HepG2 (cell line): ENCODE measurements around the gene LCN1. TPM values are rescaled to one million over a fixed set of nuclear protein-coding genes. Genes with fewer than 3 reads are reported as not detected.
A peak's percentile ranks its signal among the peaks of the same experiment; 100 is the strongest.

Experiments used
- HNRNPL ChIP-seq: fragments of 200-400 bp; formaldehyde crosslinking; IDR thresholded peaks from 2 replicates; pipeline ENCODE4 v1.6.1; 2017; ENCODE audit warnings: mild to moderate bottlenecking, low read depth, low read length
- KLF11 ChIP-seq: IDR thresholded peaks from 2 replicates; pipeline ENCODE4 v1.6.1; 2016; ENCODE audit warnings: missing compliant biosample characterization
- MED1 ChIP-seq: sonication (generic); formaldehyde crosslinking; IDR thresholded peaks from 2 replicates; pipeline ENCODE4 v1.4.0; 2020; ENCODE audit warnings: missing genetic modification reagents
- TOPORS ChIP-seq: sonication (generic); formaldehyde crosslinking; IDR thresholded peaks from 2 replicates; pipeline ENCODE4 v1.8.0; 2023; ENCODE audit warnings: mild to moderate bottlenecking, missing genetic modification reagents
- YEATS4 ChIP-seq: sonication (generic); formaldehyde crosslinking; IDR thresholded peaks from 2 replicates; pipeline ENCODE4 v1.4.0; 2020; ENCODE audit warnings: missing genetic modification reagents, borderline replicate concordance
- ZBTB7A ChIP-seq: sonication (generic); formaldehyde crosslinking; IDR thresholded peaks from 2 replicates; pipeline ENCODE4 v1.8.0; 2022; ENCODE audit warnings: mild to moderate bottlenecking, missing genetic modification reagents
- ZKSCAN5 ChIP-seq: sonication (generic); formaldehyde crosslinking; IDR thresholded peaks from 2 replicates; pipeline ENCODE4 v1.5.1; 2020; ENCODE audit warnings: mild to moderate bottlenecking, missing genetic modification reagents
- ZNF263 ChIP-seq: sonication (generic); formaldehyde crosslinking; IDR thresholded peaks from 2 replicates; pipeline ENCODE4 v1.4.0; 2020; ENCODE audit warnings: missing genetic modification reagents
- ZNF292 ChIP-seq: sonication (generic); formaldehyde crosslinking; IDR thresholded peaks from 2 replicates; pipeline ENCODE4 v1.8.1; 2022; ENCODE audit warnings: mild to moderate bottlenecking, low read depth, missing genetic modification reagents, borderline replicate concordance
- ZNF430 ChIP-seq: sonication (generic); formaldehyde crosslinking; IDR thresholded peaks from 2 replicates; pipeline ENCODE4 v1.9.0; 2021; ENCODE audit warnings: mild to moderate bottlenecking, missing genetic modification reagents
- ZNF768 ChIP-seq: sonication (generic); formaldehyde crosslinking; IDR thresholded peaks from 2 replicates; pipeline ENCODE4 v1.4.0; 2020; ENCODE audit warnings: missing genetic modification reagents
- polyA plus RNA-seq, 8 experiments: library from polyadenylated mRNA; depleted of rRNA in 3 of 8; stranded (reverse) in 7 of 8; unstranded in 1 of 8; fragments of >200 nt; fragmentation: Illumina TruSeq in 4 of 8; extraction: Trizol in 4 of 8; gene quantifications; 2 replicates each; pipeline versions ENCODE4 v1.2.1 to v1.2.3, GENCODE V29; 2011 to 2016; ENCODE audit warnings: low read depth in 4 of 8, missing spikeins in 1 of 8, mixed read lengths in 1 of 8; ENCODE audit not compliant: insufficient read depth in 1 of 8
- total RNA-seq, 5 experiments: library from RNA; depleted of rRNA; stranded (reverse); fragments of >200 nt; fragmentation: Illumina TruSeq; extraction: Trizol; gene quantifications; 2 replicates each; pipeline ENCODE4 v1.2.3, GENCODE V29; 2016; ENCODE audit warnings: low read depth in 1 of 5
- TF ChIP-seq, protein P1 (sequence below): sonication (generic); formaldehyde crosslinking; IDR thresholded peaks from 2 replicates; pipeline ENCODE4 v1.4.0; 2020; ENCODE audit warnings: missing genetic modification reagents, borderline replicate concordance
- TF ChIP-seq, protein P2 (sequence below): sonication (generic); formaldehyde crosslinking; IDR thresholded peaks from 2 replicates; pipeline ENCODE4 v1.5.1; 2020; ENCODE audit warnings: mild to moderate bottlenecking, missing genetic modification reagents, moderate library complexity
- TF ChIP-seq, protein P3 (sequence below): IDR thresholded peaks from 2 replicates; pipeline ENCODE4 v1.6.1; 2016; ENCODE audit warnings: missing genetic modification reagents, missing compliant biosample characterization
- TF ChIP-seq, protein P4 (sequence below): sonication (generic); formaldehyde crosslinking; IDR thresholded peaks from 2 replicates; pipeline ENCODE4 v1.9.0; 2022; ENCODE audit warnings: missing genetic modification reagents, mild to moderate bottlenecking, borderline replicate concordance
- TF ChIP-seq, protein P5 (sequence below): sonication (generic); formaldehyde crosslinking; IDR thresholded peaks from 2 replicates; pipeline ENCODE4 v1.4.0; 2020; ENCODE audit warnings: missing genetic modification reagents, borderline replicate concordance

LCN1 gene
- total and polyA plus RNA-seq, 2 of the 13 experiments (the other 11 are each of a cell fraction or from before 2014, with no cell fraction given), result not detected

DNA sequence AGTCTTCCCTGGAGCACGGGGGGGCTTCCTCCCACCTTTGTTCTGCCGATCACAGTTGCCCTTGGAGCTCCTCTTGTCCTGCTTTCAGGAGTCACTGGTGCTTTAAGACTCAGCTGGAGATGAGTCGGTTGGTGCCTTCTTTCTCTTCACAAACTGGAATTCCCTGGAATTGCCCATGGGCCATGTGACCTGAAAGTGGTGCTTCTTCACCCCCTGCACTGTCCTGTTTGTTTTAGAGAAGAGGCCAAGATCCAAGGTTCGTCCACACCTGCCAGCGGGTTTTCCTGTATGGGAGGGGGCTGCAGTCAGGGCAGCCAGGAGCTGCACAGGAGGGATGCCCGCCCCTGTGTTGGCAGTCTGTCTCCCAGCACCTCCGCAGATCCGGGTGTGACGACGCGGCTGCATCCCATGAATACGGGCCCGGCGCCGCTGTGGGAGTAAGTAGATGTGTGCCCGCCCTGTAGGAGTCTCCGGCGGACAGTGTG is 30.2 kb upstream of the LCN1 start (continued):
- no peak for TF ChIP-seq TOPORS (CRISPR knock-in tag)
- TF ChIP-seq ZNF263 (CRISPR knock-in tag), result peak; percentile 52; the same call in 1 of the 2 replicates
- TF ChIP-seq, protein P1, sequence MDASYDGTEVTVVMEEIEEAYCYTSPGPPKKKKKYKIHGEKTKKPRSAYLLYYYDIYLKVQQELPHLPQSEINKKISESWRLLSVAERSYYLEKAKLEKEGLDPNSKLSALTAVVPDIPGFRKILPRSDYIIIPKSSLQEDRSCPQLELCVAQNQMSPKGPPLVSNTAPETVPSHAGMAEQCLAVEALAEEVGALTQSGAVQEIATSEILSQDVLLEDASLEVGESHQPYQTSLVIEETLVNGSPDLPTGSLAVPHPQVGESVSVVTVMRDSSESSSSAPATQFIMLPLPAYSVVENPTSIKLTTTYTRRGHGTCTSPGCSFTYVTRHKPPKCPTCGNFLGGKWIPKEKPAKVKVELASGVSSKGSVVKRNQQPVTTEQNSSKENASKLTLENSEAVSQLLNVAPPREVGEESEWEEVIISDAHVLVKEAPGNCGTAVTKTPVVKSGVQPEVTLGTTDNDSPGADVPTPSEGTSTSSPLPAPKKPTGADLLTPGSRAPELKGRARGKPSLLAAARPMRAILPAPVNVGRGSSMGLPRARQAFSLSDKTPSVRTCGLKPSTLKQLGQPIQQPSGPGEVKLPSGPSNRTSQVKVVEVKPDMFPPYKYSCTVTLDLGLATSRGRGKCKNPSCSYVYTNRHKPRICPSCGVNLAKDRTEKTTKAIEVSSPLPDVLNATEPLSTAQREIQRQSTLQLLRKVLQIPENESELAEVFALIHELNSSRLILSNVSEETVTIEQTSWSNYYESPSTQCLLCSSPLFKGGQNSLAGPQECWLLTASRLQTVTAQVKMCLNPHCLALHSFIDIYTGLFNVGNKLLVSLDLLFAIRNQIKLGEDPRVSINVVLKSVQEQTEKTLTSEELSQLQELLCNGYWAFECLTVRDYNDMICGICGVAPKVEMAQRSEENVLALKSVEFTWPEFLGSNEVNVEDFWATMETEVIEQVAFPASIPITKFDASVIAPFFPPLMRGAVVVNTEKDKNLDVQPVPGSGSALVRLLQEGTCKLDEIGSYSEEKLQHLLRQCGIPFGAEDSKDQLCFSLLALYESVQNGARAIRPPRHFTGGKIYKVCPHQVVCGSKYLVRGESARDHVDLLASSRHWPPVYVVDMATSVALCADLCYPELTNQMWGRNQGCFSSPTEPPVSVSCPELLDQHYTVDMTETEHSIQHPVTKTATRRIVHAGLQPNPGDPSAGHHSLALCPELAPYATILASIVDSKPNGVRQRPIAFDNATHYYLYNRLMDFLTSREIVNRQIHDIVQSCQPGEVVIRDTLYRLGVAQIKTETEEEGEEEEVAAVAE (CRISPR knock-in tag), result peak; percentile 48; the same call in 1 of the 2 replicates
- TF ChIP-seq ZKSCAN5 (CRISPR knock-in tag), result no peak
- TF ChIP-seq YEATS4, result peak; percentile 51; the same call in 1 of the 2 replicates
- TF ChIP-seq ZNF430, result peak; percentile 61
- TF ChIP-seq, protein P2, sequence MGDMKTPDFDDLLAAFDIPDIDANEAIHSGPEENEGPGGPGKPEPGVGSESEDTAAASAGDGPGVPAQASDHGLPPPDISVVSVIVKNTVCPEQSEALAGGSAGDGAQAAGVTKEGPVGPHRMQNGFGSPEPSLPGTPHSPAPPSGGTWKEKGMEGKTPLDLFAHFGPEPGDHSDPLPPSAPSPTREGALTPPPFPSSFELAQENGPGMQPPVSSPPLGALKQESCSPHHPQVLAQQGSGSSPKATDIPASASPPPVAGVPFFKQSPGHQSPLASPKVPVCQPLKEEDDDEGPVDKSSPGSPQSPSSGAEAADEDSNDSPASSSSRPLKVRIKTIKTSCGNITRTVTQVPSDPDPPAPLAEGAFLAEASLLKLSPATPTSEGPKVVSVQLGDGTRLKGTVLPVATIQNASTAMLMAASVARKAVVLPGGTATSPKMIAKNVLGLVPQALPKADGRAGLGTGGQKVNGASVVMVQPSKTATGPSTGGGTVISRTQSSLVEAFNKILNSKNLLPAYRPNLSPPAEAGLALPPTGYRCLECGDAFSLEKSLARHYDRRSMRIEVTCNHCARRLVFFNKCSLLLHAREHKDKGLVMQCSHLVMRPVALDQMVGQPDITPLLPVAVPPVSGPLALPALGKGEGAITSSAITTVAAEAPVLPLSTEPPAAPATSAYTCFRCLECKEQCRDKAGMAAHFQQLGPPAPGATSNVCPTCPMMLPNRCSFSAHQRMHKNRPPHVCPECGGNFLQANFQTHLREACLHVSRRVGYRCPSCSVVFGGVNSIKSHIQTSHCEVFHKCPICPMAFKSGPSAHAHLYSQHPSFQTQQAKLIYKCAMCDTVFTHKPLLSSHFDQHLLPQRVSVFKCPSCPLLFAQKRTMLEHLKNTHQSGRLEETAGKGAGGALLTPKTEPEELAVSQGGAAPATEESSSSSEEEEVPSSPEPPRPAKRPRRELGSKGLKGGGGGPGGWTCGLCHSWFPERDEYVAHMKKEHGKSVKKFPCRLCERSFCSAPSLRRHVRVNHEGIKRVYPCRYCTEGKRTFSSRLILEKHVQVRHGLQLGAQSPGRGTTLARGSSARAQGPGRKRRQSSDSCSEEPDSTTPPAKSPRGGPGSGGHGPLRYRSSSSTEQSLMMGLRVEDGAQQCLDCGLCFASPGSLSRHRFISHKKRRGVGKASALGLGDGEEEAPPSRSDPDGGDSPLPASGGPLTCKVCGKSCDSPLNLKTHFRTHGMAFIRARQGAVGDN (CRISPR knock-in tag), result peak; percentile 86
- peak; percentile 73 for TF ChIP-seq MED1 (CRISPR knock-in tag)
- TF ChIP-seq ZNF768 (CRISPR knock-in tag), result no peak; the same call in 1 of the 2 replicates
- TF ChIP-seq, protein P3, sequence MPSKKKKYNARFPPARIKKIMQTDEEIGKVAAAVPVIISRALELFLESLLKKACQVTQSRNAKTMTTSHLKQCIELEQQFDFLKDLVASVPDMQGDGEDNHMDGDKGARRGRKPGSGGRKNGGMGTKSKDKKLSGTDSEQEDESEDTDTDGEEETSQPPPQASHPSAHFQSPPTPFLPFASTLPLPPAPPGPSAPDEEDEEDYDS (CRISPR knock-in tag), result 0 out of 2 replicates have a peak, but pooled peaks have one; percentile 13
- TF ChIP-seq ZBTB7A (CRISPR knock-in tag), result peak; percentile 59; the same call in 1 of the 2 replicates
- TF ChIP-seq KLF11, result peak; percentile 56; the same call in 1 of the 2 replicates
- TF ChIP-seq, protein P4, sequence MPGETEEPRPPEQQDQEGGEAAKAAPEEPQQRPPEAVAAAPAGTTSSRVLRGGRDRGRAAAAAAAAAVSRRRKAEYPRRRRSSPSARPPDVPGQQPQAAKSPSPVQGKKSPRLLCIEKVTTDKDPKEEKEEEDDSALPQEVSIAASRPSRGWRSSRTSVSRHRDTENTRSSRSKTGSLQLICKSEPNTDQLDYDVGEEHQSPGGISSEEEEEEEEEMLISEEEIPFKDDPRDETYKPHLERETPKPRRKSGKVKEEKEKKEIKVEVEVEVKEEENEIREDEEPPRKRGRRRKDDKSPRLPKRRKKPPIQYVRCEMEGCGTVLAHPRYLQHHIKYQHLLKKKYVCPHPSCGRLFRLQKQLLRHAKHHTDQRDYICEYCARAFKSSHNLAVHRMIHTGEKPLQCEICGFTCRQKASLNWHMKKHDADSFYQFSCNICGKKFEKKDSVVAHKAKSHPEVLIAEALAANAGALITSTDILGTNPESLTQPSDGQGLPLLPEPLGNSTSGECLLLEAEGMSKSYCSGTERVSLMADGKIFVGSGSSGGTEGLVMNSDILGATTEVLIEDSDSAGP, result peak; percentile 93
- TF ChIP-seq ZNF292 (CRISPR knock-in tag), result peak; percentile 79; the same call in 1 of the 2 replicates
- TF ChIP-seq HNRNPL, result 0 out of 2 replicates have a peak, but pooled peaks have one; percentile 72
- TF ChIP-seq, protein P5, sequence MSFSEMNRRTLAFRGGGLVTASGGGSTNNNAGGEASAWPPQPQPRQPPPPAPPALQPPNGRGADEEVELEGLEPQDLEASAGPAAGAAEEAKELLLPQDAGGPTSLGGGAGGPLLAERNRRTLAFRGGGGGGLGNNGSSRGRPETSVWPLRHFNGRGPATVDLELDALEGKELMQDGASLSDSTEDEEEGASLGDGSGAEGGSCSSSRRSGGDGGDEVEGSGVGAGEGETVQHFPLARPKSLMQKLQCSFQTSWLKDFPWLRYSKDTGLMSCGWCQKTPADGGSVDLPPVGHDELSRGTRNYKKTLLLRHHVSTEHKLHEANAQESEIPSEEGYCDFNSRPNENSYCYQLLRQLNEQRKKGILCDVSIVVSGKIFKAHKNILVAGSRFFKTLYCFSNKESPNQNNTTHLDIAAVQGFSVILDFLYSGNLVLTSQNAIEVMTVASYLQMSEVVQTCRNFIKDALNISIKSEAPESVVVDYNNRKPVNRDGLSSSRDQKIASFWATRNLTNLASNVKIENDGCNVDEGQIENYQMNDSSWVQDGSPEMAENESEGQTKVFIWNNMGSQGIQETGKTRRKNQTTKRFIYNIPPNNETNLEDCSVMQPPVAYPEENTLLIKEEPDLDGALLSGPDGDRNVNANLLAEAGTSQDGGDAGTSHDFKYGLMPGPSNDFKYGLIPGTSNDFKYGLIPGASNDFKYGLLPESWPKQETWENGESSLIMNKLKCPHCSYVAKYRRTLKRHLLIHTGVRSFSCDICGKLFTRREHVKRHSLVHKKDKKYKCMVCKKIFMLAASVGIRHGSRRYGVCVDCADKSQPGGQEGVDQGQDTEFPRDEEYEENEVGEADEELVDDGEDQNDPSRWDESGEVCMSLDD (CRISPR knock-in tag), result no peak
